Skeletal muscle tissue (tissue), 4 donors: ENCODE results near the gene TICRR. TPM values are rescaled to one million over a fixed set of nuclear protein-coding genes. Genes with fewer than 3 reads are reported as not detected.

ENCODE experiments used
- H3K27ac ChIP-seq: one replicate; pipeline ENCODE4 v1.7.0; 2013; ENCODE audit warnings: mild to moderate bottlenecking, low read depth, low read length, inconsistent platforms
- H3K27me3 ChIP-seq, 3 donors: one replicate each; pipeline ENCODE4 v1.7.0; 2013; ENCODE audit warnings: low read length in 3 of 3; ENCODE audit not compliant: control insufficient read depth in 3 of 3, insufficient read depth in 3 of 3
- H3K36me3 ChIP-seq, 3 donors: one replicate each; pipeline ENCODE4 v1.7.0; 2013; ENCODE audit warnings: low read length in 3 of 3; ENCODE audit not compliant: control insufficient read depth in 3 of 3, insufficient read depth in 3 of 3
- H3K4me1 ChIP-seq, 3 donors: one replicate each; pipeline ENCODE4 v1.7.0; 2013; ENCODE audit warnings: low read length in 3 of 3, mild to moderate bottlenecking in 3 of 3; ENCODE audit not compliant: control insufficient read depth in 3 of 3, insufficient read depth in 3 of 3
- H3K4me3 ChIP-seq, 3 donors: one replicate each; pipeline ENCODE4 v1.7.0; 2013; ENCODE audit warnings: low read length in 3 of 3
- H3K9ac ChIP-seq, 3 donors: one replicate each; pipeline ENCODE4 v1.7.0; 2013; ENCODE audit warnings: low read length in 3 of 3, mild to moderate bottlenecking in 3 of 3, moderate library complexity in 2 of 3, low read depth in 1 of 3
- H3K9me3 ChIP-seq, 3 donors: one replicate each; pipeline ENCODE4 v1.7.0; 2013; ENCODE audit warnings: low read length in 3 of 3; ENCODE audit not compliant: control insufficient read depth in 3 of 3
- total RNA-seq: library from RNA; depleted of rRNA; stranded (reverse); fragments of >200 nt; gene quantifications from one replicate; pipeline ENCODE4 v1.2.3, GENCODE V29; 2014
- donor health status: Osteomylitis.

The TICRR gene
- total RNA-seq, 1 donor from 2014 or later, result 1.6 TPM

DNA sequence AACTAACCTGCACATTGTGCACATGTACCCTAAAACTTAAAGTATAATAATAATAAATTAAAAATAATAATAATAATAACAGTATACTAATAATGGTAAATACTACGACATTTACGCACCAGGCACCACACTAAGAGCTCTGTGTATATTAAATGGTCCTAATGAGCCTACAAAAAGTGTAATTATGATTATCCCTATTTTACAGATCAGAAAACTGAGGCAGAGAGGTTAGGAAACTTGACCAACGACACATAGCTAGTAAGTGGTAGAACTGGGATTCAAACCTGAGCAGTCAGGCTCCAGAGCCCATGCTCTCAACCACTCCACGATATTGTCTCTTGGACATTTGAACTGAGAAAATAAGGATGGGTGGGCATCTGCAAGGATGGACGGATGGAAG is 65.0 kb downstream of the TICRR start:
- no peak overlapping the region for H3K4me3 ChIP-seq
- H3K9ac ChIP-seq, result no peak overlapping the region
- no peaks in the 10 kb centered on the region for H3K27me3 ChIP-seq
- H3K36me3 ChIP-seq, result peaks cover 0 to 5% (median 0%) of the 10 kb centered on the region in 3 donors
- H3K4me1 ChIP-seq, result no peaks in the 10 kb centered on the region
- H3K27ac ChIP-seq, result no peak overlapping the region
- H3K9me3 ChIP-seq, result no peaks in the 10 kb centered on the region

DNA sequence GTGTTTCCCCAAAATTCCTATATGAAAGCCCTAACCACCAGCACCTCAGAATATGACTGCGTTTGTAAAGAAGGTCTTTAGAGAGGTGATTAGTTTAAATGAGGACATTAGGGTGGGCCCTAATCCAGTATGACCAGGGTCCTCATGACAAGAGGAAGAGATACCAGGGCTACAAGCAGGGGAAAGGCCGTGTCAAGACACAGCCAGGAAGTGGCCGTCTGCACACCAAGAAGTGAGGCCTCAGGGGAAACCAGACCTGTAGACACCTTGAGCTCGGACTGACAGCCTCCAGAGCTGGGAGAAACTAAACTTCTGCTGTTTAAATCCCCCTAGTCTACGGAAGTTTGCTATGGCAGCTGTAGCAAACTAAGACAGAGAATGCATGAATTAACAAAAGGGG is 65.8 kb downstream of the TICRR start:
- peaks cover 0 to 5% (median 0%) of the 10 kb centered on the region in 3 donors for H3K36me3 ChIP-seq
- no peaks in the 10 kb centered on the region for H3K4me1 ChIP-seq
- no peak overlapping the region for H3K27ac ChIP-seq
- no peak overlapping the region for H3K9ac ChIP-seq
- no peaks in the 10 kb centered on the region for H3K27me3 ChIP-seq
- H3K4me3 ChIP-seq, result no peak overlapping the region
- H3K9me3 ChIP-seq, result no peaks in the 10 kb centered on the region

DNA sequence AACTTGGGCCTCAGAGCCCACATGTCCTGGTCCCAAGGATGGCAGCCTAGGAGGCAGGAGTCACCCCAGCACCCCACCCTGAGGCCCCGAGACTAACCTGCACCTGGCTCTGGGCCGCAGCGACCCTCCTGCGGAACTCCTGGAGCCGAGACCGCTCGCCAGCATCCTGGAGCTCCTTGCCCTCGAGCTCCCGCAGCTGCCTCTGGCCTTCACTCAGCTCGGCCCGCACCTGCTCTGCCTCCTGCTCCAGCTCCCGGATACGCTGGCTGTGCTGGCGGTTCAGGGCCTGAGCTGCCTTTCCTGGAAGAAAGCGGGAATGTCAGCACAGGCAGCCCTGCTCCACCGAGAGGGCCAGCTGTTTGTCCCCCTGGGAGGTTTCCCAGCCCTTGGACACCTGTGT is 66.8 kb downstream of the TICRR start:
- no peak overlapping the region for H3K27ac ChIP-seq
- H3K9me3 ChIP-seq, result no peaks in the 10 kb centered on the region
- no peak overlapping the region for H3K4me3 ChIP-seq
- H3K9ac ChIP-seq, result no peak overlapping the region
- no peaks in the 10 kb centered on the region for H3K27me3 ChIP-seq
- H3K4me1 ChIP-seq, result peaks cover 0 to 2% (median under 1%) of the 10 kb centered on the region in 3 donors
- H3K36me3 ChIP-seq, result peaks cover 0 to 5% (median 0%) of the 10 kb centered on the region in 3 donors

DNA sequence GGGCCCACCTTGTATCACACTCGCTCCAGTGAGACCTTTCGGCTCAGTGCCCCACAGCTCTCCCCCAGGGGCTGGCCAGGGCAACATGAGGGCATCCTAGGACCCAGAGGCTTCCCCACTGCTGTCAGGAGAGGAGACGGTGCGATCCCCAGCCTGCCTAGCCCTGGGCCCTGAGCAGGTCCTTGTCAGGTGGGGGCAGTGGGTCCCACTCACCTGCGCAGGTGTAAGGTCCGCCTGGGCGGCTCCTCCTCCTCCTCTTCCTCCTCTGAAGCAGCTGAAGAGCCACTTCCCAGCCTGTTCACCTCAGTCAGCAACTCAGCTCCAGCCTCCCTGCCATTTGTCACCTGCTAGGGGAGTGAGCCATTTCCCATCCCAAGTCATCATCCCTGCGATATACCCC is 70.4 kb downstream of the TICRR start:
- peaks cover 0 to 2% (median 0%) of the 10 kb centered on the region in 3 donors for H3K36me3 ChIP-seq
- H3K9ac ChIP-seq, result no peak overlapping the region
- no peak overlapping the region for H3K4me3 ChIP-seq
- H3K27me3 ChIP-seq, result peaks cover 0 to 5% (median 0%) of the 10 kb centered on the region in 3 donors
- H3K27ac ChIP-seq, result no peak overlapping the region
- H3K9me3 ChIP-seq, result no peaks in the 10 kb centered on the region
- H3K4me1 ChIP-seq, result peaks cover 0 to 6% (median 4%) of the 10 kb centered on the region in 3 donors

DNA sequence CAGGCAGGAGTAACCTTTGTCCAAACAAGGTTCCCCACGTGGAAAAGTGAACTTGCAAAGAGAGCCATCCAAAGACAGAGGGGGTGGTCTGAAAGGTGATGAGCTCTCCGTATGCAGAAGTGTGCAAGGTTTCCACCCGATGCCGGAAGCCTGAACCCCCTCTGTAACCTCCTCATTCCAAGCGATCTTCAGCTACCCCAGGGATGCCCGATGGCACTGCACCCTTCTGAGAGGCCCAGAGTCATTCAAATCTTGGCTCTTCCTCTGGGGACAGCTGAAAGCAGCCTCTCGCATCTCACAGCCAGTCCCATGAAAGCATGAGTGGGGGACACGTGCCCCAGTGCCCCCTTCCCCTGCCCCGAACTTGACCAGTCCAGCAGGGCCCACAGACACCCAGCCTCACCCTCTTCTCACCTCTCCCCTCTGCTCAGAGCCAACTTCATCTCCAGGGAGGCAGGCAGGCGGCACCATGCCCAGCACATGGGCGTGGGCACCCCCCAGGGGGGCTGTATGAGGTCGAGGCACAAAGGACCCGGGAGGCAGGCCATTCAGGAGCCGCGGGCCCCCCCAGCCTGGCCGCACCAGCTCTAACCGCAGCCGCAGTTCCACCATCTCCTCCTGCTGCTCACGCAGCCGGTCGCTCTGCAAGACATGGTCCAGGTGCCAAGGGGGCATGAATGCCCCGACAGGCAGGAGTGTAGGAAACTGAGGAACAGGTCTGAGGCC is 71.3 kb downstream of the TICRR start:
- no peak overlapping the region for H3K27ac ChIP-seq

DNA sequence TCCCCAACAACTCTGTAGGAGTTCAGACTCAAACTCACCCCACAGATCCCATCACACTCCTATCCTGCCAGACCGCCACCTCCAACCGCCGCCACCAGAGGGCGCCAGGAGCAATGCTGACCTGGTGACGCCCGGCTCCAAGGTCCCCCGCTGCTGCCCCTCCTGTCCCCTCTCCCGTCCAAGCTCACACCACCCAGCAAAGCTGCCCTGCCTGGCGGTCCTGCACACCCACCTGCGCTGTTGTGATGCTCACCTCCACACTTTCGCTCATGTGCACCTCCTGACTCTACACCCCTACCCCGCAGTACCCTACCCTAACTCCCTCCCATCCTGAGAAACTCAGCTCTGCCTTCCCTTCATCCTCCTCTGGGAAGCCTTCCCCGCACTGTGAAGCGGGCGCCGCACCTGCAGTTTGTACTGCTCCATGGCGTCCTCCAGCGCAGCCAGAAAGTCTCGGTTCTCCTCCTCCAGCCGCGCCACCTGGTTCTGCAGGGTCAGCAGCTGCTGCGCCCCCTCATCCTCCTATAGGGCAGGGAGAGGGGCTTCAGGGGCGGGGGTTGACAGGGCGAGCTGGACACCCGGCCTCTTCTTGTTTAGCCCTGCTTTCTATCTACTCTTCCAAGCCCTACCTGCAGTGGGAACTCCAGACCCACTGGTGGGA is 72.1 kb downstream of the TICRR start:
- peak overlapping the region in 1 of 3 donors; percentile 54 for H3K4me3 ChIP-seq

More for the DNA sequence above, 71.3 kb downstream of the TICRR start:
- peaks cover 0 to 6% (median 4%) of the 10 kb centered on the region in 3 donors for H3K4me1 ChIP-seq
- no peaks in the 10 kb centered on the region for H3K36me3 ChIP-seq
- no peak overlapping the region for H3K9ac ChIP-seq
- H3K27me3 ChIP-seq, result peaks cover 0 to 5% (median 0%) of the 10 kb centered on the region in 3 donors
- no peak overlapping the region for H3K4me3 ChIP-seq
- H3K9me3 ChIP-seq, result no peaks in the 10 kb centered on the region

DNA sequence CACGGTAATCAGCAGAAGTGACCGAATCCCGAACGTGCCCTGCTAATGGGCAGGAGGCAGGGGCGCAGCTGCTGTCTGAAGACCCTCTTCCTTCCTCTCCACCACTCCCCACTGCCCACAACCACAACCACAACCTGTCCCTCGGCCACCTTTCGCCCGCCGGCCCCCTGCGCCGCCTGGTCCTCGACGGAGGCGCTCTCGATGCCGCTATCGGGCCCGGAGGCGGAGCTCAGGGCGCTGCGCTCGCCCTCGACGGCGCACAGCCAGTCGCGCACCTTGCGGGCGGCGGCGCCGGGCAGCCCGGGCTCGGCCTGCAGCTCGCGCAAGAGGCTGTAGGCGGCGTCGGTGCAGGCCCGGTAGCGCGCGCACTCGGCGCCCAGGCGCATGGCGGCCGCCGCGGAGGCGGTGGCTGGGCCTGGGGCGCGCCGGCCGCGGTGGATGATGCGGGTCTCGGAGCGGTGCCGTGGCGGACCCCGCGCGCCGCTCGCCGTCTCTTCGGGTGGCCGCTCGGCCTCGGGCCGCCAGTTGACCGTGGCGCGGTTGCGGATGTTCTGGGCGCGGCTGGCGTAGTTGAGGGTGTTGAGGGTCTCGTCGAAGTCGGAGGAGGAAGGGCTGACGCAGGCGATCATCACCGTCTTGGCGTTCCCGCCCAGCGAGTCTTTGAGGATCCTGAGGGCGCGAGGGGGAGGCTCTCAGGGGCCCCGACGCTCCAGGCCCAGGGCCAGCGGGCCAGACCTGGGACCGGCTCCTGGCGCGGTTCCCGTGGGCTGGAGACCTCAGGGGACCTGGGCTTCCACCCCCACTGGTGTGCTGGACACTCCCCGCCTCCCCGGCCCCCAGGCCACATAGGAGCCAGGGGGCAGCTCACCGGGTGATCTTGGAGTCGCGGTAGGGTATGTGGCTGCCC is 73.1 kb downstream of the TICRR start:
- Histone ChIP-seq H3K36me3 (no peaks in the 10 kb centered on the region), H3K4me1 (peaks cover 0 to 6% (median 4%) of the 10 kb centered on the region in 3 donors), H3K4me3 (no peak overlapping the region), H3K9ac (no peak overlapping the region), H3K27ac (no peak overlapping the region), H3K27me3 (peaks cover 0 to 17% (median 14%) of the 10 kb centered on the region in 3 donors), H3K9me3 (no peaks in the 10 kb centered on the region)

More for the DNA sequence above, 72.1 kb downstream of the TICRR start:
- peaks cover 0 to 6% (median 4%) of the 10 kb centered on the region in 3 donors for H3K4me1 ChIP-seq
- H3K9ac ChIP-seq, result peak overlapping the region in 1 of 3 donors; percentile 43
- H3K27ac ChIP-seq, result no peak overlapping the region
- H3K27me3 ChIP-seq, result peaks cover 0 to 7% (median 4%) of the 10 kb centered on the region in 3 donors
- H3K9me3 ChIP-seq, result no peaks in the 10 kb centered on the region
- no peaks in the 10 kb centered on the region for H3K36me3 ChIP-seq

DNA sequence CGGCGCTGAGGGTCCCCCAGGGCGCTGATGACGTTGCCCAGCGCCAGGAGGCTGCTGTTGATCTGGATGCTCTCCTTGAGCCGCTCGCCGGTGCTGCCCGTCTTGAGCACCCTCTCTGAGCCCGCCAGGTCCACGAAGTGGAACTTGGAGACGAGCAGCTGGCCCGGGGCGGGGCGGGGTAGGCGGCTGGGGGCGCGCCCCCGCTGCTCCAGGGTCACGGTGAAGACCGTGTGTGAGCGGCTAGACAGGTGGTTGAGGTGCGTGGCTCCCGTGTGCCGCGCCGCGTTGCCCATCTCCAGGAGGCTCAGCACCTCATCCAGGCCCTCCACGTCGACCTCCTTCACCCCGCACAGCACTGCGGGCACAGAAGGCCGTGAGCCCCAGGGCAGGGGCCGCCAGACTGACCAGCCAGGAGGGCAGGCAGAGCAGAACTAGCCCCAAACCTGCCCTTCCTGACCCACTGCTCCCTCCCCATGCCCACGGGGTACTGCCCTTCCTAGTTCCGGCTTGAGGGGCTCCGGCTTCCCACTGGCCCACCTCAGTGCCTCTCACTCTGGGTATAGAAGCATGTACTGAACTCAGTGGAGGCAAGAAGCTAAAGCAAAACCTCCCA is 73.8 kb downstream of the TICRR start:
- Histone ChIP-seq H3K36me3 (no peaks in the 10 kb centered on the region), H3K27me3 (peaks cover 0 to 19% (median 19%) of the 10 kb centered on the region in 3 donors), H3K4me1 (peaks cover 0 to 6% (median 4%) of the 10 kb centered on the region in 3 donors), H3K27ac (no peak overlapping the region), H3K4me3 (no peak overlapping the region), H3K9ac (no peak overlapping the region), H3K9me3 (no peaks in the 10 kb centered on the region)

DNA sequence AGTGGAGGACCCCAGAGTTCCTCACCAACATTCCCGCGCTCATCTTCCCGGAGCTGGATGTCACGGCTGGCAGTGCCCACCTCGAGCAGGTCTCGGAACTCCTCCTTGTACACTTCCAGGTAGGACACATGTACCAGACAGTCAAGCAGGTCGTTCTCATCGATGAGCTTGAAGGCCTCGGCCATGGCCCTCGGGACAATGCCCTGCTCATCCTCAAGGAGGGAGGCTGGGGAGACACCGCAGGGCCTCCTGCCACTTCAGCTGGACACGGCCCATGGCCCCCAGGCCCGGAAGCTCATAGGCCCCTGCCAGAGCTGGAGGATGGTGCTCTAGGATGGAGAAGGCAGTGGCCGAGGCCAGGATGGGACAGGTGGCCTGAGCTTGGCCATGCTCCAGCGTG is 74.4 kb downstream of the TICRR start:
- Histone ChIP-seq H3K4me3 (no peak overlapping the region), H3K36me3 (no peaks in the 10 kb centered on the region), H3K9ac (no peak overlapping the region), H3K27ac (no peak overlapping the region), H3K27me3 (peaks cover 2 to 25% (median 24%) of the 10 kb centered on the region in 3 donors), H3K9me3 (no peaks in the 10 kb centered on the region), H3K4me1 (peaks cover 3 to 11% (median 9%) of the 10 kb centered on the region in 3 donors)
